ENCODE data around the gene SELENOV. TPM values are rescaled to one million over a fixed set of nuclear protein-coding genes. Genes with fewer than 3 reads are reported as not detected.

Gene SELENOV
- polyA plus RNA-seq, 3 donors = 7.4 to 16.0 (median 12.6) TPM

DNA sequence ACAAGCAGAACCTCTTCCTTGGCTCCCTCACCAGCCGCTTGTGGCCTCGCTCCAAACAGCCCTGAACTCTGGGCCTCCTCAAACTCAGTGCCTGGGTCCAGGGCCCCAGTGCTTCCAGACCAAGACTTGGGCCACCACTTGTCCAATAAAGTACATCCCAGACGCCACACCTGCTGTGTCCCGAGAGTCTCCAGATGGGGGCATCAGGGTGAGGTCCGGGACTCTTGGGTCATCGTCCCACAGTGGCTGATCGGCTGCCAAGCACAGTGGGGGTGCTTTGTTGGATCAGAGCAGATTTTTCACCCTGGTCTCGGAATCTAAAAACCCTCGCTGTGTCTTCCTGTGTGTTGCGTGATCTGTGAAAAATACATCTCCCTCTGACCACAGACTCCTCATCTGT is 25.2 kb upstream of the SELENOV start:
- DNase-seq = no peak

DNA sequence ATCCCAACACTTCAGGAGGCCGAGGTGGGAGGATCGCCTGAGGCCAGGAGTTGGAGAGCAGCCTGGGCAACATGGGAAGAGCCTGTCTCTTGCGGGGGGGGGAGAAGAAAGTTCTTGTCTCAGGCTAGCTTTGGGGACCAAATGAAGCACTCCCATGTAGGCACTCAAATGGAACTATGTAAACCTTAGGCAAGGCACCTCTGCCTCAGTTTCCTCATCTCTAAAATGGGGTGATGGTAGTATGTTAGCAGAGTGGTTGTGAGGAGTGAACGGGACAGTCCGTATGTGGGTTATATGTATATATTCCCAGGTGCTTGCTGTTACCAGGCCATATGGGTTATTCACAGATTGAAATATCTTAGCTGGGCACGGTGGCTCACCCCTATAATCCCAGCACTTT is 22.7 kb upstream of the SELENOV start:
- DNase-seq = no peak

DNA sequence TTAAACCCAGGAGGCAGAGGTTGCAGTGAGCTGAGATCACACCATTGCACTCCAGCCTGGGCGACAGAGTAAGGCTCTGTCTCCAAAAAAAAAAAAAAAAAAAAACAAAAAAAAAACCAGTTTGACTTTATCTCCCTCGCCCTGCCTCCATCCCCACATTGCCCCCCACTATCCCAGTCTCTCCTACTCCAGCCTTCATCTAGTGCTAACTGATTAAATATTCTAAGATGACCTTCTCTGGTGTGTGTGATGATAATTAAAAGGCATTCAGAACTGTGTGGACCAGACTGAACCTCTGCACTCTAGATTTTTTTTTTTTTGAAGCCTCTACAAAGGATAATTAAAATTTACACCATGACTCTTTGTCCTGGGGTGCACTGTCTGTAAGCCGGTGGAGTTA is 22.2 kb upstream of the SELENOV start:
- DNase-seq = no peak

DNA sequence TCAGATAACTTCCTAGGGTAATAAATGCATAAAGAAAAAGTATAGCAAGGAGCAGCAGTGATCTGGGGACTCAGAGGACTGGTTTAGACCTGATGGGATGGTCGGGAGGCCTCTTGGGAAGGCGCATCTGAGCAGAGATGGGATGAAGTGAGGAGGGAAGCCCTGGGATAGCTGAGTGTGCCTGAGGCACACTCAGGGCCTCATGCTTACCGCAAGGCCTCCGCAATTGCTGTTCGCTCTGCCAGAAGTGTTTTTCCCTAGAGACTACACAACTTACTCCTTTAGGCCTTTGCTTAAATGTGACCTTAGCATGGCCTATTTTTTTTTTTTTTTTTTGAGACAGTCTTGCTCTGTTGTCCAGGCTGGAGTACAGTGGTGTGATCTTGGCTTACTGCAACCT is 20.3 kb upstream of the SELENOV start:
- DNase-seq = no peak

DNA sequence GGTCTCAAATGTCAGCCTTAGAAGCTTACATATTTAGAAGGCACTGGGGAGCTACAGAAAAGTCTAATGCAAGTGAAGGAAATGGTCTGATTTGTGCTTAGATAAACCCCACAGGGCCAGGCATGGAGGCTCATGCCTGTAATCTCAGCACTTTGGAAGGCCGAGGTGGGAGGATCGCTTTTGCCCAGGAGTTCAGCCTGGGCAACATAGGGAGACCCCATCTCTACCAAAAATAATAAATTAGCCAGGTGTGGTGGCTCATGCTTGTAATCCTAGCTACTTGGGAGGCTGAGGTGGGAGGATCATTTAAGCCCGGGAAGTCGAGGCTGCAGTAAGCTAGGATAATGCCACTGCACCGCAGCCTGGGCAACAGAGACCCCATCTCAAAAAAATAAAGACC is 18.9 kb upstream of the SELENOV start:
- no peak for DNase-seq

DNA sequence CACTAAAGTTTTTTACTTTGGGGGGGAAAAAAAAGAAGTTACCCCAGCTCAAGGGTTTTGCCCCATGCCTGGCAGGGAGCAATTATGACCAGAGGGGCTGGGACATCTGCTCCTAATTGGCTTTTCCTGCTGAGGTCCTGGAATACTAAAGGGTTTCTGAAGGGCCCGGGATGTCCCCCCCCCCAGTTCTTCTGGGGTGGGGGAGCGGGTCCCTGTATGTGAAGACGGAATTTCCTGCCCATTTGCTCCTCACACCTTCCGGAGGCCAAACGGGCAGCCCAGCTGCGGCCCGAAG is 17.3 kb upstream of the SELENOV start:
- no peak for DNase-seq

DNA sequence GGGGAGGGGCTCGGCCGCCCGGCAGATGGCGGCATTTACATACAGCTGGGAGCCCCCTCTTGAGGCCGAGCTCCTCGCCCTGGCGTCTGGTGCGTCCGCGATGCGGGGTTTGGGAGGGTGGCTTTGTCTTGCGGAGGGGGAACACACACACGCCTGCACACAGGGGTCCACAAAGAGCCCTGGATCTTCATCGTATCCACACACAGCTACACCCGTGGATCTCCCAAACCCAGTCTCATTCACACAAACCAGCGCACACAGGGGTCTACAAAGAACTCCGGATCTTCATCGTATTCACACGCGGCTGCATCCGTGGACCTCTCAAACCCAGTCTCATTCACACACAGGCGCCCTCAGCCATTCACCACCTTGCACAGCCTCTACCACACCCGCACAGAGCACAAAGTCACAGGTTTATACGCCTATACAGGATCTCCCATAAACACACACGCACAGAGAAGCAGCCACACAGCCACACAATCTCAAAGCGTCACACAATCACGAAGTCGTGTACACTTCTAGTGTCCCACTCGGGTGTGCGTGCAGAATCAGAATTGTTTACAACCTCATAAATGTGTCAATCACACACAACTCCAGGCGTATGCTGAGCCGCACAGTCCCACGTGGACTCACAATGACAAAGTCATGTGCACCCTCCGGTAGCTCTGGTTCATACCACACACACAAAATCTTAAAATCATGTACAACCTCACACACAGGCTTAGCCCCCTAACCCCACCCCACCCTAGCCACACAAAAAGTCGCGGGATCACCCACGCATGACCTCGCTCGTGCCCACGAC is 16.7 kb upstream of the SELENOV start:
- DNase-seq = no peak

DNA sequence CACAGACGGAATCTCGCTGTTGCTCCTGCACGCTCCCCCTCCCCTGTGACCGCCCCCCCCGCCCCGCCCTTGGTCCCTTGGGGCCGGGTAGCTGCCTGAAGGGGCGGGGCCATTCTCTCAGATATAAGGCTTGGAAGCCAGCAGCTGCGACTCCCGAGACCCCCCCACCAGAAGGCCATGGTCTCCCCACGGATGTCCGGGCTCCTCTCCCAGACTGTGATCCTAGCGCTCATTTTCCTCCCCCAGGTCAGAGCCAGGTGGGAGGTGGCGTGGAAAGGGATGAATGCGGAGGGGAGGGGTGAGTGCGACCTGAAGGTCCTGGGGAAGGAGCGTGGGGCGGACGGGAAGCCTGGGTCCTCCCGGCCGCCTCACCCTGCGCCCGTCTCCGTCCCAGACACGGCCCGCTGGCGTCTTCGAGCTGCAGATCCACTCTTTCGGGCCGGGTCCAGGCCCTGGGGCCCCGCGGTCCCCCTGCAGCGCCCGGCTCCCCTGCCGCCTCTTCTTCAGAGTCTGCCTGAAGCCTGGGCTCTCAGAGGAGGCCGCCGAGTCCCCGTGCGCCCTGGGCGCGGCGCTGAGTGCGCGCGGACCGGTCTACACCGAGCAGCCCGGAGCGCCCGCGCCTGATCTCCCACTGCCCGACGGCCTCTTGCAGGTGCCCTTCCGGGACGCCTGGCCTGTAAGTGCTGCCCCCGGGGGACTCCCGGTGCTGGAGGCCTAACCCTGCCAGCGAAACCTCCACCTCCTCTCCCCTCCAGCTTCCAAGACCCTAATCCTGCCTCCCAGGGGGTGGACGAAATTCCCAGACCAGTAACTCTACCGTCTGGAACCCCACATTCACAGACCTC is 15.9 kb upstream of the SELENOV start, which contains the start of gene DLL3:
Gene DLL3 (plus strand): TSS at position 150 of the 845 bp plus-strand sequence. CDS start 28 bp downstream, at position 178.
- DNase-seq = no peak

DNA sequence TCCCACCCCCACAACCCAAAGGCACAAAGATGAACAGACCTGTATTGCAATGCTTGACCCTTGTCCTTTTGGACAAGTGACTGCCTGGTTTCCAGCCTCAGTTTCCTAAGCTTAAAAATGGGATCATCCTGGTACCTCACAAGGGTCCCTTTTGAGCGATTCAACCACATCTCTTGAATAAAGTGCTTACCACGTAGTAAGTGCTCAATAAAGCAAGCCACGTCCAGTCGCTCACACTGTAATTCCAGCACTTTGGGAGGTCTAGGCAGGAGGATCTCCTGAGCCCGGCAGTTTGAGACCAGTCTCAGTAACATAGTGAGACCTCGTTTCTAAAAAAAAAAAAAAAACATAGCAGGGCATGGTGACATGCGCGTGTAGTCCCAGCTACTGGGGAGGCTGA is 15.0 kb upstream of the SELENOV start:
- DNase-seq = no peak

DNA sequence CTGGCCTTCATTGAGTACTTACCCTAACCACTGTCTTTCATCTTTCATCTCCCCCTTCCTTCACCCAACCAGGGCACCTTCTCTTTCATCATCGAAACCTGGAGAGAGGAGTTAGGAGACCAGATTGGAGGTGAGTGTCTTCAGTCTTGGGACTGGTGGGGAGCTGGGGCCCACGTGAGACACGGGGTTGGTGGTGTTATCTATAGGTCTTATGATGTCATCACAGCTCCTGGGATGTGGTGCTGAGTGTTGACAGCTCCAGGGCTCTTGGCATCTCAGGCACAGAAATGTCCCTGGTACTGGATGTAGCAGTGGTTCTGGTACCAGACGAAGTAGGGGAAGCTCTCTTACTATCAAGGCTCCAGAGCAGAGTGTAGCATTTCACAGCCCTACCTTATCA is 14.4 kb upstream of the SELENOV start:
- DNase-seq = no peak

DNA sequence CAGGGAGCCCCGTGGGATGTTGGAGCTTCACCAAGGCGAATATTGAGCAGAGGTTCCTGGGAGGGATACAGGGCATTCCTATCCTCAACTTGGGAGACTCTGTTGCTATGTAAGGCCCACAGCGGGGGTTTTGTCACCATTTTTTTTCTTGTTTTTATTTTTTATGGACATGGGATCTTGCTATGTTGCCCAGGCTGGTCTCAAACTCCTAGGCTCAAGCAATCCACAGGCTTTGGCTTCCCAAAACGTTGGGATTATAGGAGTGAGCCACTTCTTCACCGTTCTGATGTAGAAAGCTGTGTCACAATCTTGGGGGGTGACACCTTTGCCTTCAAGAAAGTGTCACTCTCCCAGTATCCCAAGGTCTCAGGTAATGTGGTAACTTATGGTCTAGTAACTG is 13.6 kb upstream of the SELENOV start:
- no peak for DNase-seq

DNA sequence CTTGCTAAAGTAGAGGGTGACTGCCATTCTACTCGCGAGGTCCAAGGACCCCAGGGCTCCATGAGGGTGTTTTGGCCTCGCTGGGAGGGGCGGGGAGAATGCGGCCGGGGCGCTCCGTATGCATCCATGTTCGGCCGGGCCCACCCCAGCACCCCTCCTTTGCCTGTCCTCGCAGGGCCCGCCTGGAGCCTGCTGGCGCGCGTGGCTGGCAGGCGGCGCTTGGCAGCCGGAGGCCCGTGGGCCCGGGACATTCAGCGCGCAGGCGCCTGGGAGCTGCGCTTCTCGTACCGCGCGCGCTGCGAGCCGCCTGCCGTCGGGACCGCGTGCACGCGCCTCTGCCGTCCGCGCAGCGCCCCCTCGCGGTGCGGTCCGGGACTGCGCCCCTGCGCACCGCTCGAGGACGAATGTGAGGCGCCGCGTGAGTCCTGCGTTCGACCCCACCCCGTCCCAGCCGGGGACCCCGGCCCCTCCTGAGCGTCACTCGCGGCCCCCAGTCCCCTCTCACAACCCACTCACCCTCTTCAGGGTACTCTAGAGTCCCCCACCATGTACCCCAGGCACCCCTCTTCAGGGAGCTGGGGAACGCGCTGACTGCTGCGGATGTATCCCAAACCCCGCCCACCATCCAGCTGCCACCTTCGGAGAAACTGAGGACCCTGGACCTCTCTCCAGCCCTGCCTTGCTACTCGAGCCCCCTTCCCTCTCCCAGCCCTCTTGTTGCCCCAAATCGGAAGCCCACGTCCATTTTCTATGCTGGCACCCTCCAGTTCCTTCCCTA is 12.1 kb upstream of the SELENOV start:
- no peak for DNase-seq

DNA sequence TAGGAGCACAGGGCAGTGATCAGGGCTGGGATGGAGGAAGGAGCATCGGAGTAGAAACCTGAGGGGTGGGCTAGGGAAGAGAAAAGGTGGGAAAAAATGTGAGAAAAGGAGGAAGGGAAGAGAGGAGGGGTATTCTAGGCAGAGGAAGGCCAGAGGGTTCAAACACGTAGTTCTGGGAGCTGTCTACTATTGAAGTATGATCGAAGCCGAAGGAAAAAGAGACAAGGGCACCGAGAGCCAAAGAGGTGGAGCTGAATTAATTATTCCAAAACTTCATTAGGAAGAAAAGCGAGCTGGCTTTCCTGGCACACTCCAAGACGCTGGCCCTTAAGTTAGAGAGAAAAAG is 8.4 kb upstream of the SELENOV start:
- DNase-seq = no peak

DNA sequence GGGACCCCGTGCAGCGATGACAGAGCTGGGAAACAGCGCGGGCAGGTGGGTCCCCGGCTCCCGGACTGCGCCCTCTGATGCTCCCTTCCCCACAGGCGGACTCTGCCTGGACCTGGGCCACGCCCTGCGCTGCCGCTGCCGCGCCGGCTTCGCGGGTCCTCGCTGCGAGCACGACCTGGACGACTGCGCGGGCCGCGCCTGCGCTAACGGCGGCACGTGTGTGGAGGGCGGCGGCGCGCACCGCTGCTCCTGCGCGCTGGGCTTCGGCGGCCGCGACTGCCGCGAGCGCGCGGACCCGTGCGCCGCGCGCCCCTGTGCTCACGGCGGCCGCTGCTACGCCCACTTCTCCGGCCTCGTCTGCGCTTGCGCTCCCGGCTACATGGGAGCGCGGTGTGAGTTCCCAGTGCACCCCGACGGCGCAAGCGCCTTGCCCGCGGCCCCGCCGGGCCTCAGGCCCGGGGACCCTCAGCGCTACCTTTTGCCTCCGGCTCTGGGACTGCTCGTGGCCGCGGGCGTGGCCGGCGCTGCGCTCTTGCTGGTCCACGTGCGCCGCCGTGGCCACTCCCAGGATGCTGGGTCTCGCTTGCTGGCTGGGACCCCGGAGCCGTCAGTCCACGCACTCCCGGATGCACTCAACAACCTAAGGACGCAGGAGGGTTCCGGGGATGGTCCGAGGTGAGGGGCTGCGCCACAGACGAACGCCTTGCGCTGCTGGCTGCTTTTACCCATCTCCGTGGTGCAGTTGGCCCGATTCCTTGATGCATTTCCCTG is 7.8 kb upstream of the SELENOV start:
- peak; percentile 74 for DNase-seq

DNA sequence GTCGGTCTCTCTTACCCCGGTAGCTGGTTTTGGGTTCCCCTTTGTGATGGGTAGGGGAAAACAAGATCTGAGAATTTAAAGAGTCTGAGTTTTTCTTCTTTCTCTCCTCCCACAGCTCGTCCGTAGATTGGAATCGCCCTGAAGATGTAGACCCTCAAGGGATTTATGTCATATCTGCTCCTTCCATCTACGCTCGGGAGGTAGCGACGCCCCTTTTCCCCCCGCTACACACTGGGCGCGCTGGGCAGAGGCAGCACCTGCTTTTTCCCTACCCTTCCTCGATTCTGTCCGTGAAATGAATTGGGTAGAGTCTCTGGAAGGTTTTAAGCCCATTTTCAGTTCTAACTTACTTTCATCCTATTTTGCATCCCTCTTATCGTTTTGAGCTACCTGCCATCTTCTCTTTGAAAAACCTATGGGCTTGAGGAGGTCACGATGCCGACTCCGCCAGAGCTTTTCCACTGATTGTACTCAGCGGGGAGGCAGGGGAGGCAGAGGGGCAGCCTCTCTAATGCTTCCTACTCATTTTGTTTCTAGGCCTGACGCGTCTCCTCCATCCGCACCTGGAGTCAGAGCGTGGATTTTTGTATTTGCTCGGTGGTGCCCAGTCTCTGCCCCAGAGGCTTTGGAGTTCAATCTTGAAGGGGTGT is 7.1 kb upstream of the SELENOV start:
- DNase-seq = no peak

DNA sequence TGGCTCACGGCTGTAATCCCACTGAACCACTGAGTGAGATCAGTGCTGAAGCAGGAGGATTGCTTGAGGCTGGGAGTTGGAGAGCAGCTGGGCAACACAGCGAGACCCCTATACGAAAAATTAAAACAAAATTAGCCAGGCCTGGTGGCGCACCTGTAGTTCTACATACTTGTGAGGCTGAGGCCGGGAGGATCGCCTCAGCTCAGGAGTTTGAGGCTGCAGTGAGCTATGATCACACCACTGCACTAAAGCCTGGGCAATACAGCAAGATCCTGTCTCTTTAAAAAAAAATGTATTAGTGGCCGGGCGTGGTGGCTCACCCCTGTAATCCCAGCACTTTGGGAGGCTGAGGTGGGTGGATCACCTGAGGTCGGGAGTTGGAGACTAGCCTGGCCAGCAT is 6.3 kb upstream of the SELENOV start:
- DNase-seq = no peak

DNA sequence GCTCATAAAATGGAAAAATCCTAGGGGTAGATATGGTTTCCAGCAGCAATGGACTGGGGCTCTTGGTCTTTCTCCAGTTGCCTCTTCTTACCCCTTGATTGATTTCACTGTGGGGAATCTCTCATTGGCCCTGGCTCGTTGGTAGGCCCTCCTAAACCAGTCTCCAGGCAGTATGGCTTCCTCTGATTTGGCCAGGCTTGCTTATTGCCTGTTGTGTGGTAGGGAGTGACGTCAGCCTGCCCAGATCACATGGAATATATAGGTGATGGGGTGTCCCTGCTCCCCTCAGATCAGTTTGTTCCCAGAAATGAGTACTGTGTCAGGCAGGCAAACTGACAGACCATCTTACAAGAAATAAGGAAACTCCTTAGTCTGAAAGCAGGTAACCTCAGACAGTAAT is 5.7 kb upstream of the SELENOV start:
- DNase-seq = no peak

DNA sequence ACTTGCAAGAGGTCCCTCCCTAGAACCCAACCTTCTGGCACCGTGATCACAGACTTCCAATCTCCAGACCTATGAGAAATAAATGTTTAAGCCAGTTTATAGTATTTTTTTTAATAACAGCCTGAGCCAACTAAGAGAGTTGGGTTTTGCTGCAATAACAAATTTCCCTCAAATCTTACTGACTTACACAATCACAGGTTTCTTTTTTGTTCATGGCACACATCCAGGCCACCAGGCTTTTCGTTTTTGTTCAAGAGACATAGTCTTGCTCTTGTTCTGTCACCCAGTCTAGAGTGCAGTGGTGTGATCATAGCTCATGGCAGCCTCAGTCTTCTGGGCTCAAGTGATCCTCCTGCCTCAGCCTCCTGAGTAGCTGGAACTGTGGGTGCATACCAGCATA is 2.0 kb upstream of the SELENOV start:
- no peak for DNase-seq

DNA sequence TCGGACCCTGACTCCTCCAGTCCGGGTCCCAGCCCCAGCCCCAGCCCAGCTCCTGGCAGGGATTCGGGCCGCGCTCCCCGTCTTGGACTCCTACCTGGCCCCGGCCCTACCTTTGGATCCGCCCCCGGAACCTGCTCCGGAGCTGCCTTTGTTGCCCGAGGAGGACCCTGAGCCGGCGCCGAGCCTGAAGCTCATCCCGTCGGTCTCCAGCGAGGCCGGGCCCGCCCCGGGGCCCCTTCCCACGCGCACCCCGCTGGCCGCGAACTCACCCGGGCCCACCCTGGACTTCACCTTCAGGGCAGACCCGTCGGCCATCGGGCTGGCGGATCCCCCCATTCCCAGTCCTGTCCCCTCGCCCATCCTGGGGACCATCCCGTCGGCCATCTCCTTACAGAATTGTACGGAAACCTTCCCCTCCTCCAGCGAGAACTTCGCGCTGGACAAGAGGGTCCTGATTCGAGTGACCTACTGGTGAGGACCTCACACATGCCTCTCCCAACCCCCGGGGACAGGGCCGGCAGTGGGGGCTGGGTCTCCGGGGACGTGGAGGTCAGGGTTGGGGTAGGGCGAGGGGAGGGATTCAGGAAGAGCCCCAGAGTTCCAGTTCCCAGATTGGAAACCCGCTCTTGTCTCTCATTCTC is 732 bp downstream of the SELENOV start:
- no peak for DNase-seq

DNA sequence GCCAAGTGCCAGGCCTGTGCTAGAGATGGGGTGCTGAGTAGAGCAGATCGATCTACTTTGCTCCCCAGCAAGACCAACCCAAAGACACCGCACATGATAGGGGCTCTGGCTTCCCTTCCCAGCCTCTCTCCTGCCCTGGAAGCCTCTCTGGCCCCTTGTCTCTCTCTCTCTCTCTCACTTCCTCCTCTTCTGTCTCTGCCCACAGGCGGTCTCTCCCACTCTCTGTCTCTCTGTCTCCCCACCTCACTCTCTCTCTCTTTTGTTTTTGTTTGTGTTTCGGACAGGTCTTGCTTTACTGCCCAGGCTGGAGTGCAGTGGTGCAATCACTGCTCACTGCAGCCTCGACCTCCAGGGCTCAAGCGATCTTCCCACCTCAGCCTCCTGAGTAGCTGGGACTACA is 1.3 kb downstream of the SELENOV start:
- DNase-seq = no peak

DNA sequence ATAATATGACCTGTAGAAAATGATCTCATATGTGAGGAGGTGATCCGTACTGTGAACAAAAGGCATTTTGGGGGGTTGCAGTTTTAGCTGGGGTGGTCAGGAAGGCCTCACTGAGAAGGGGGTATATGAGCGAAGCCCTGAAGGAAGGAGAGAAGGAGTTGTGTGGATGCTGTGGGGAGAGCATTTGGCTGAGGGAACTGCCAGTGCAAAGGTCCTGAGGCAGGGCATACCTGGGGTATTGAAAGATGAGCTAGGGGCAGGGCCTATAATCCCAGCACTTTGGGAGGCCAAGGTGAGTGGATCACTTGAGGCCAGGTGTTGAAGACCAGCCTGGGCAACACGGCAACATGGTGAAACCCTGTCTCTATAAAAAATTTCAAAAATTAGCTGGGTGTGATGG is 2.5 kb downstream of the SELENOV start:
- no peak for DNase-seq

All from renal pelvis (tissue), 4 donors.